ENCODE measurements around the gene FAIM. TPM values are rescaled to one million over a fixed set of nuclear protein-coding genes. Genes with fewer than 3 reads are reported as not detected.

Gene FAIM
- total RNA-seq, 1 experiment from 2014 or later = 6.4 TPM

DNA sequence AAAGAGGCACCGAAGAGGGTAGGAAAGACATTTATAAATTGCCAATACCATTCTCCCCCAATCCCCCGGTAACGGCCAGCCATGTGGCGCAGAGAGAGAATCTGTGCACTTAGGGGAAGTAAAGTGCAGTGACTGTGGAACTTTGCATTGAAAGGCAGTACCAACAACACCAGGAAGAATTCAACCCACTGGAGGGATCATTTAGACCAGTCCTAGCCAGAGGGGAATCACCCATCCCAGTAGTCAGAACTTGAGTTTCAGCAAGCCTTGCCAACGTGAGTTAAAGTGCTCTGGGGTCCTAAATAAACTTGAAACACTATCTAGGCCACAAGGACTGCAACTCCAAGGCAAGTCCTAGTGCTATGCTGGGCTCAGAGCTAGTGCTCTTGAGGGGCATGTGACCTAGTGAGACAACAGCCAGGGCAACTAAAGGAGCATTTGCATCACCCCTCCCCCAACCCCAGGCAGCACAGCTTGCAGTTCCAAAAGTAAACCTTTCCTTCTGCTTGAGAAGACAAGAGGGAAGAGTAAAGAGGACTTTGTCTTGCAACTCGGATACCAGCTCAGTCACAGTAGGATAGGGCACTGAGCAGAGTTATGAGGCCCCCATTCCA, 29.5 kb upstream of the FAIM start:
- Mint-ChIP-seq H3K4me1 (peaks cover 26% of the 10 kb centered on the region), H3K27me3 (ENCODE audit: low read depth) (no peaks in the 10 kb centered on the region), H3K4me3 (no peak overlapping the region), H3K9me3 (peaks cover 27% of the 10 kb centered on the region), H3K36me3 (peaks cover 28% of the 10 kb centered on the region), H3K27ac (peak overlapping the region; percentile 76)
- POLR2A ChIA-PET = interaction anchor here (0.6 to 1.6 kb wide), 2 partner anchors 15 to 83 kb away, joined by 3 to 4 read pairs; partner anchors contain the start of gene CEP70
- ATAC-seq (peak; percentile 83), DNase-seq (ENCODE audit: low spot score) (no peak)
- CTCF ChIA-PET = interaction anchor here (1.3 to 2.0 kb wide), 4 partner anchors 15 to 357 kb away, joined by 5 to 8 read pairs (median 6); partner anchors contain the start of gene CEP70
- TF ChIP-seq, protein P1, sequence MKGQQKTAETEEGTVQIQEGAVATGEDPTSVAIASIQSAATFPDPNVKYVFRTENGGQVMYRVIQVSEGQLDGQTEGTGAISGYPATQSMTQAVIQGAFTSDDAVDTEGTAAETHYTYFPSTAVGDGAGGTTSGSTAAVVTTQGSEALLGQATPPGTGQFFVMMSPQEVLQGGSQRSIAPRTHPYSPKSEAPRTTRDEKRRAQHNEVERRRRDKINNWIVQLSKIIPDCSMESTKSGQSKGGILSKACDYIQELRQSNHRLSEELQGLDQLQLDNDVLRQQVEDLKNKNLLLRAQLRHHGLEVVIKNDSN (CRISPR knock-in tag; IDR thresholded peaks at IDR 0.05) = peak; percentile 80
- TF ChIP-seq, protein P2, sequence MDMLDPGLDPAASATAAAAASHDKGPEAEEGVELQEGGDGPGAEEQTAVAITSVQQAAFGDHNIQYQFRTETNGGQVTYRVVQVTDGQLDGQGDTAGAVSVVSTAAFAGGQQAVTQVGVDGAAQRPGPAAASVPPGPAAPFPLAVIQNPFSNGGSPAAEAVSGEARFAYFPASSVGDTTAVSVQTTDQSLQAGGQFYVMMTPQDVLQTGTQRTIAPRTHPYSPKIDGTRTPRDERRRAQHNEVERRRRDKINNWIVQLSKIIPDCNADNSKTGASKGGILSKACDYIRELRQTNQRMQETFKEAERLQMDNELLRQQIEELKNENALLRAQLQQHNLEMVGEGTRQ (CRISPR knock-in tag; IDR thresholded peaks at IDR 0.05) = peak; percentile 83
- TF ChIP-seq FOXJ3 (CRISPR knock-in tag; IDR thresholded peaks at IDR 0.05; ENCODE audit: borderline replicate concordance) = no peak
- TF ChIP-seq, protein P3, sequence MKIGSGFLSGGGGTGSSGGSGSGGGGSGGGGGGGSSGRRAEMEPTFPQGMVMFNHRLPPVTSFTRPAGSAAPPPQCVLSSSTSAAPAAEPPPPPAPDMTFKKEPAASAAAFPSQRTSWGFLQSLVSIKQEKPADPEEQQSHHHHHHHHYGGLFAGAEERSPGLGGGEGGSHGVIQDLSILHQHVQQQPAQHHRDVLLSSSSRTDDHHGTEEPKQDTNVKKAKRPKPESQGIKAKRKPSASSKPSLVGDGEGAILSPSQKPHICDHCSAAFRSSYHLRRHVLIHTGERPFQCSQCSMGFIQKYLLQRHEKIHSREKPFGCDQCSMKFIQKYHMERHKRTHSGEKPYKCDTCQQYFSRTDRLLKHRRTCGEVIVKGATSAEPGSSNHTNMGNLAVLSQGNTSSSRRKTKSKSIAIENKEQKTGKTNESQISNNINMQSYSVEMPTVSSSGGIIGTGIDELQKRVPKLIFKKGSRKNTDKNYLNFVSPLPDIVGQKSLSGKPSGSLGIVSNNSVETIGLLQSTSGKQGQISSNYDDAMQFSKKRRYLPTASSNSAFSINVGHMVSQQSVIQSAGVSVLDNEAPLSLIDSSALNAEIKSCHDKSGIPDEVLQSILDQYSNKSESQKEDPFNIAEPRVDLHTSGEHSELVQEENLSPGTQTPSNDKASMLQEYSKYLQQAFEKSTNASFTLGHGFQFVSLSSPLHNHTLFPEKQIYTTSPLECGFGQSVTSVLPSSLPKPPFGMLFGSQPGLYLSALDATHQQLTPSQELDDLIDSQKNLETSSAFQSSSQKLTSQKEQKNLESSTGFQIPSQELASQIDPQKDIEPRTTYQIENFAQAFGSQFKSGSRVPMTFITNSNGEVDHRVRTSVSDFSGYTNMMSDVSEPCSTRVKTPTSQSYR (CRISPR knock-in tag; IDR thresholded peaks at IDR 0.05) = 0 out of 2 replicates have a peak, but pooled peaks have one; percentile 31

DNA sequence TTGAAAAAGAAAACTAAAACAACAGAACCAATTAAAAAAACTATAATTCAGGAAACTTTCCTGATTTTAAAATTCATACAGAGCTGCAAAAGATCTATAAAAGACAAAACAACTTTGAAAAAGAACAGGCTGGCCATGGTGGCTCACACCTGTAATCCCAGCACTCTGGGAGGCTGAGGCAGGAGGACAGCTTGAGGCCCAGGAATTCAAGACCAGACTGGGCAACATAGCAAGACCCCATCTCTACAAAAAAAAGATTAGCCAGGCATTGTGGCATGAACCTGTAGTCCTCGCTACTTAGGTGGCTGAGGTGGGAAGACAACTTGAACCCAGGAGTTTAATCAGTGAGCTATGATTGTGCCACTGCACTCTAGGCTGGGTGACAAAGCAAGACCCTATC, 21.2 kb upstream of the FAIM start:
- TF ChIP-seq, protein P3 (CRISPR knock-in tag; IDR thresholded peaks at IDR 0.05) = no peak
- TF ChIP-seq TEAD1 (CRISPR knock-in tag; IDR thresholded peaks at IDR 0.05) = no peak
- TF ChIP-seq, protein P4, sequence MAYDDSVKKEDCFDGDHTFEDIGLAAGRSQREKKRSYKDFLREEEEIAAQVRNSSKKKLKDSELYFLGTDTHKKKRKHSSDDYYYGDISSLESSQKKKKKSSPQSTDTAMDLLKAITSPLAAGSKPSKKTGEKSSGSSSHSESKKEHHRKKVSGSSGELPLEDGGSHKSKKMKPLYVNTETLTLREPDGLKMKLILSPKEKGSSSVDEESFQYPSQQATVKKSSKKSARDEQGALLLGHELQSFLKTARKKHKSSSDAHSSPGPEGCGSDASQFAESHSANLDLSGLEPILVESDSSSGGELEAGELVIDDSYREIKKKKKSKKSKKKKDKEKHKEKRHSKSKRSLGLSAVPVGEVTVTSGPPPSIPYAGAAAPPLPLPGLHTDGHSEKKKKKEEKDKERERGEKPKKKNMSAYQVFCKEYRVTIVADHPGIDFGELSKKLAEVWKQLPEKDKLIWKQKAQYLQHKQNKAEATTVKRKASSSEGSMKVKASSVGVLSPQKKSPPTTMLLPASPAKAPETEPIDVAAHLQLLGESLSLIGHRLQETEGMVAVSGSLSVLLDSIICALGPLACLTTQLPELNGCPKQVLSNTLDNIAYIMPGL (CRISPR knock-in tag; IDR thresholded peaks at IDR 0.05) = no peak
- TF ChIP-seq, protein P5, sequence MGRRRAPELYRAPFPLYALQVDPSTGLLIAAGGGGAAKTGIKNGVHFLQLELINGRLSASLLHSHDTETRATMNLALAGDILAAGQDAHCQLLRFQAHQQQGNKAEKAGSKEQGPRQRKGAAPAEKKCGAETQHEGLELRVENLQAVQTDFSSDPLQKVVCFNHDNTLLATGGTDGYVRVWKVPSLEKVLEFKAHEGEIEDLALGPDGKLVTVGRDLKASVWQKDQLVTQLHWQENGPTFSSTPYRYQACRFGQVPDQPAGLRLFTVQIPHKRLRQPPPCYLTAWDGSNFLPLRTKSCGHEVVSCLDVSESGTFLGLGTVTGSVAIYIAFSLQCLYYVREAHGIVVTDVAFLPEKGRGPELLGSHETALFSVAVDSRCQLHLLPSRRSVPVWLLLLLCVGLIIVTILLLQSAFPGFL (CRISPR knock-in tag; IDR thresholded peaks at IDR 0.05; ENCODE audit: borderline replicate concordance) = no peak
- peak; percentile 59; the same call in 1 of the 2 replicates for TF ChIP-seq ZNF121 (CRISPR knock-in tag; IDR thresholded peaks at IDR 0.05)
- Mint-ChIP-seq H3K27ac (no peak overlapping the region), H3K36me3 (peaks cover 2% of the 10 kb centered on the region), H3K4me3 (no peak overlapping the region), H3K4me1 (no peaks in the 10 kb centered on the region), H3K27me3 (ENCODE audit: low read depth) (no peaks in the 10 kb centered on the region), H3K9me3 (peaks cover 4% of the 10 kb centered on the region)
- ATAC-seq = no peak
- POLR2A ChIA-PET = interaction anchor here (0.7 kb wide), 1 partner anchor 180 kb away, joined by 3 read pairs; no protein-coding TSS in a partner anchor
- CTCF ChIA-PET = interaction anchor here (0.8 to 1.3 kb wide), 2 partner anchors 108 to 170 kb away, joined by 5 read pairs; no protein-coding TSS in a partner anchor
- no peak for DNase-seq (ENCODE audit: low spot score)

DNA sequence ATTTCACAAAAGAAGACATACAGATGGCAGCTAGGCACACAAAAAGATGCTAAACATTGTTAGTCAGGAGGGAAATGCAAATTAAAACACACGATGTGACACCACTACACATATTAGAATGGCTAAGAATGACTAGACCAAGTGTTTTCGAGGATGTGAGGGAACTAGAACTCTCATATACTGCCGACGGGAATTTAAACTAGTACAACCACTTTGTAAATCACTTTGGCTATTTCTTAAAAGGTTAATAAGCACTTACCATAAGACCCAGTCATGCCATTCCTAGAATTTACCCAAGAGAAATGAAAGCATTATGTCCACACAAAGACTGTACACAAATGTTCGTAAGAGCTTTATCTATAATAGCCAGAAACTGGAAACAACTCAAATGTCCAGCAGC, 20.1 kb upstream of the FAIM start:
- CTCF ChIA-PET = no interaction called here
- peaks cover 2% of the 10 kb centered on the region for H3K36me3 Mint-ChIP-seq
- TF ChIP-seq, protein P3 (CRISPR knock-in tag; IDR thresholded peaks at IDR 0.05) = no peak
- TF ChIP-seq PRRX2 (CRISPR knock-in tag; IDR thresholded peaks at IDR 0.05) (no peak), FOXJ3 (CRISPR knock-in tag; IDR thresholded peaks at IDR 0.05; ENCODE audit: borderline replicate concordance) (no peak), CREB1 (CRISPR knock-in tag; IDR thresholded peaks at IDR 0.05) (no peak)

More for the DNA sequence above, 20.1 kb upstream of the FAIM start:
- H3K4me3 Mint-ChIP-seq = no peak overlapping the region
- H3K27me3 Mint-ChIP-seq (ENCODE audit: low read depth) = no peaks in the 10 kb centered on the region
- DNase-seq (ENCODE audit: low spot score) (no peak), ATAC-seq (no peak)
- H3K9me3 Mint-ChIP-seq = peaks cover 4% of the 10 kb centered on the region
- POLR2A ChIA-PET = no interaction called here
- H3K27ac Mint-ChIP-seq = no peak overlapping the region
- H3K4me1 Mint-ChIP-seq = 0 out of 2 replicates have a peak, but pooled peaks cover 3% of the 10 kb centered on the region

All from WTC11 (cell line).